H9 (cell line): Measurements from ENCODE around the gene NCOA6. TPM values are rescaled to one million over a fixed set of nuclear protein-coding genes. Genes with fewer than 3 reads are reported as not detected.

Source experiments
- DNase-seq: peaks from one replicate; pipeline ENCODE4 v3.0.0-alpha.2; 2017
- H2AFZ ChIP-seq: one replicate; pipeline ENCODE4 v1.6.1; 2013; ENCODE audit warnings: mild to moderate bottlenecking, low read length, control low read depth, moderate library complexity
- H2AK5ac ChIP-seq: 2 replicates; pipeline ENCODE4 v1.6.1; 2013; ENCODE audit warnings: low read length, control low read depth, mixed read lengths; ENCODE audit not compliant: insufficient read length
- H2BK120ac ChIP-seq: one replicate; pipeline ENCODE4 v1.6.1; 2013; ENCODE audit warnings: low read depth, mild to moderate bottlenecking, low read length, control low read depth, inconsistent platforms; ENCODE audit not compliant: poor library complexity, severe bottlenecking
- H2BK12ac ChIP-seq: 2 replicates; pipeline ENCODE4 v1.6.1; 2013; ENCODE audit warnings: low read length, control low read depth, mixed read lengths, low read depth; ENCODE audit not compliant: insufficient read length
- H2BK15ac ChIP-seq: 2 replicates; pipeline ENCODE4 v1.6.1; 2013; ENCODE audit warnings: low read depth, low read length, control low read depth
- H2BK20ac ChIP-seq: one replicate; pipeline ENCODE4 v1.6.1; 2013; ENCODE audit warnings: low read depth, mild to moderate bottlenecking, low read length, control low read depth, inconsistent platforms; ENCODE audit not compliant: poor library complexity, severe bottlenecking
- H2BK5ac ChIP-seq: 2 replicates; pipeline ENCODE4 v1.6.1; 2013; ENCODE audit warnings: low read length, control low read depth, mixed read lengths; ENCODE audit not compliant: insufficient read length
- H3K14ac ChIP-seq: 2 replicates; pipeline ENCODE4 v1.6.1; 2013; ENCODE audit warnings: low read length, control low read depth; ENCODE audit not compliant: insufficient read depth
- H3K18ac ChIP-seq: 2 replicates; pipeline ENCODE4 v1.6.1; 2013; ENCODE audit warnings: low read depth, mild to moderate bottlenecking, mixed read lengths, low read length, control low read depth; ENCODE audit not compliant: insufficient read length
- H3K23ac ChIP-seq: 2 replicates; pipeline ENCODE4 v1.6.1; 2013; ENCODE audit warnings: low read length, control low read depth, mixed read lengths, low read depth; ENCODE audit not compliant: insufficient read length
- H3K23me2 ChIP-seq: 2 replicates; pipeline ENCODE4 v1.6.1; 2013; ENCODE audit warnings: low read depth, mild to moderate bottlenecking, mixed read lengths, low read length, control low read depth; ENCODE audit not compliant: insufficient read length, poor library complexity, severe bottlenecking
- H3K27ac ChIP-seq: 2 replicates; pipeline ENCODE4 v1.5.1; 2013; ENCODE audit warnings: low read length, control low read depth, mixed read lengths, low read depth; ENCODE audit not compliant: insufficient read length
- H3K27me3 ChIP-seq: 2 replicates; pipeline ENCODE4 v1.6.1; 2013; ENCODE audit warnings: low read length, control low read depth, inconsistent platforms; ENCODE audit not compliant: insufficient read depth
- H3K4ac ChIP-seq: 2 replicates; pipeline ENCODE4 v1.6.1; 2013; ENCODE audit warnings: low read depth, mild to moderate bottlenecking, control low read depth, inconsistent platforms, low read length, moderate library complexity
- H3K4me1 ChIP-seq: 2 replicates; pipeline ENCODE4 v1.6.1; 2013; ENCODE audit warnings: low read length, control low read depth, inconsistent platforms; ENCODE audit not compliant: insufficient read depth
- H3K4me2 ChIP-seq: 2 replicates; pipeline ENCODE4 v1.6.1; 2013; ENCODE audit warnings: low read length, control low read depth, mixed read lengths; ENCODE audit not compliant: insufficient read length, insufficient read depth
- H3K56ac ChIP-seq: 2 replicates; pipeline ENCODE4 v1.6.1; 2013; ENCODE audit warnings: low read depth, mild to moderate bottlenecking, mixed read lengths, low read length, control low read depth; ENCODE audit not compliant: insufficient read length
- H3K79me1 ChIP-seq: 2 replicates; pipeline ENCODE4 v1.6.1; 2013; ENCODE audit warnings: low read depth, mild to moderate bottlenecking, moderate library complexity, low read length, control low read depth, inconsistent platforms; ENCODE audit not compliant: insufficient read depth, poor library complexity, severe bottlenecking
- H3K79me2 ChIP-seq: 2 replicates; pipeline ENCODE4 v1.6.1; 2013; ENCODE audit warnings: low read length, control low read depth, inconsistent platforms; ENCODE audit not compliant: insufficient read depth
- H3K9ac ChIP-seq: 2 replicates; pipeline ENCODE4 v1.6.1; 2013; ENCODE audit warnings: low read length, control low read depth, mixed read lengths; ENCODE audit not compliant: insufficient read length; ENCODE audit errors: extremely low read depth
- H3K9me3 ChIP-seq: one replicate; pipeline ENCODE4 v1.6.1; 2013; ENCODE audit warnings: low read depth, low read length, inconsistent platforms; ENCODE audit not compliant: control insufficient read depth
- H3T11ph ChIP-seq: one replicate; pipeline ENCODE4 v1.6.1; 2013; ENCODE audit warnings: mild to moderate bottlenecking, low read length, control low read depth, inconsistent platforms
- H4K20me1 ChIP-seq: one replicate; pipeline ENCODE4 v1.6.1; 2013; ENCODE audit not compliant: control insufficient read depth, insufficient read length, insufficient read depth
- H4K5ac ChIP-seq: 2 replicates; pipeline ENCODE4 v1.6.1; 2013; ENCODE audit warnings: low read depth, mild to moderate bottlenecking, mixed read lengths, low read length, control low read depth; ENCODE audit not compliant: insufficient read length
- H4K8ac ChIP-seq: replicated peaks from 2 replicates; pipeline ENCODE4 v1.6.1; 2013; ENCODE audit warnings: low read length, control low read depth, mixed read lengths, low read depth; ENCODE audit not compliant: insufficient read length
- H4K91ac ChIP-seq: 2 replicates; pipeline ENCODE4 v1.6.1; 2013; ENCODE audit warnings: low read depth, mild to moderate bottlenecking, moderate library complexity, mixed read lengths, low read length, control low read depth; ENCODE audit not compliant: insufficient read length
- H3K27ac Mint-ChIP-seq, 3 experiments: 2 replicates in 2 of 3; 3 replicates in 1 of 3; pipeline ENCODE4 v1.8.0; 2020 to 2021; ENCODE audit warnings: mixed read lengths in 3 of 3, mild to moderate bottlenecking in 1 of 3, moderate library complexity in 1 of 3
- H3K27me3 Mint-ChIP-seq: 2 replicates; pipeline ENCODE4 v1.8.0; 2021; ENCODE audit warnings: low read depth, mild to moderate bottlenecking, moderate library complexity, mixed read lengths
- H3K36me3 Mint-ChIP-seq, 3 experiments: 2 replicates in 2 of 3; 3 replicates in 1 of 3; pipeline ENCODE4 v1.8.0; 2020 to 2021; ENCODE audit warnings: low read depth in 3 of 3, mixed read lengths in 3 of 3; ENCODE audit not compliant: insufficient read depth in 1 of 3
- H3K4me1 Mint-ChIP-seq, 2 experiments: 2 replicates each; pipeline ENCODE4 v1.8.0; 2020; ENCODE audit warnings: mixed read lengths in 2 of 2
- H3K4me3 Mint-ChIP-seq, 2 experiments: 2 replicates in 1 of 2; 3 replicates in 1 of 2; pipeline ENCODE4 v1.8.0; 2020 to 2021; ENCODE audit warnings: mild to moderate bottlenecking in 2 of 2, mixed read lengths in 2 of 2, moderate library complexity in 1 of 2
- H3K9me3 Mint-ChIP-seq, 2 experiments: 2 replicates in 1 of 2; 3 replicates in 1 of 2; pipeline ENCODE4 v1.8.0; 2020; ENCODE audit warnings: mild to moderate bottlenecking in 2 of 2, mixed read lengths in 2 of 2, moderate library complexity in 1 of 2
- total RNA-seq: library from RNA; stranded (reverse); gene quantifications from 2 replicates; pipeline ENCODE4 v1.2.1, GENCODE V29; 2021
- TF ChIP-seq, protein P1 (sequence below): fragments of 200-600 bp; sonication (generic); conservative IDR thresholded peaks from 3 replicates; pipeline ENCODE4 v1.8.0; 2021; ENCODE audit warnings: antibody characterized with exemption, mild to moderate bottlenecking

NCOA6 gene
- total RNA-seq, 1 experiment from 2014 or later = 23.9 TPM

DNA sequence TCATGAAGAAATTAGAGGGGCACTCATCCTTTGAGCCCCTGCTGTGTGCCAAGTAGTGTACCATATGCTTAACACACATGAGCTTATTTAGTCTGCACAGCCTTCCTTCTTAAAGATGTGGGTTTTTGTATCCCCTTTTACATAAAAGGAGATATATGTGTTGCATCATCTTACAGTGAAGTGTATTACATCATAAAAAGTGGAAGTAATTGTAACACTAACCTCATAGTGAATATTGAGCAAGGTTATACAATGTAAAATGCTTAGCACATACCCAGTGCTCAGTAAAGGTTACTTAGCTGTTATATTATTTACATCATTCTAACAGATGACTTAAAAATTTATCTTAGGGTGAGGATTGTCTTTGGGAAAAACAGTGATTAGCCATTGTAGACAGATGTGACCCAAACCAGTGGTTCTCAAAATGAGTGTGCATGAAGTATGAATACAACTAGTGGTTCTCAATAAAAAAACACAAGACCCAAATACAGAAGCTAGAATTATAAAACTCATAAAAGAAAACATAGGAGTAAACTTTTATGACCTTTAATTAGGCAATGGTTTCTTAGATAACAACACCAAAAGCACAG lies 144.8 kb downstream of the NCOA6 start:
- DNase-seq = no peak
- no peak overlapping the region for H3K27ac ChIP-seq
- Mint-ChIP-seq H3K27me3 (peaks cover 1% of the 10 kb centered on the region), H3K4me1 (peaks cover 4 to 8% of the 10 kb centered on the region in 2 experiments), H3K27ac (0 out of 7 replicates have a peak overlapping the region, but pooled peaks of 1 of the 3 experiments have one; percentile 53), H3K36me3 (no peaks in the 10 kb centered on the region), H3K9me3 (no peaks in the 10 kb centered on the region), H3K4me3 (no peak overlapping the region)
- H2BK120ac ChIP-seq = no peak overlapping the region
- H3K4ac ChIP-seq = no peak overlapping the region
- H4K91ac ChIP-seq = no peak overlapping the region
- H3K9me3 ChIP-seq = no peaks in the 10 kb centered on the region
- no peak overlapping the region for H3K9ac ChIP-seq
- no peak overlapping the region for H2BK5ac ChIP-seq
- no peak overlapping the region for H3K14ac ChIP-seq
- no peak overlapping the region for H3K4me2 ChIP-seq
- no peak overlapping the region for H2BK20ac ChIP-seq
- H3K18ac ChIP-seq = no peak overlapping the region
- no peaks in the 10 kb centered on the region for H4K20me1 ChIP-seq
- H4K8ac ChIP-seq = no peak overlapping the region
- H3K27me3 ChIP-seq = no peaks in the 10 kb centered on the region
- H2BK15ac ChIP-seq = no peak overlapping the region
- no peak overlapping the region for H3K23ac ChIP-seq
- no peak overlapping the region for H2BK12ac ChIP-seq
- H3K56ac ChIP-seq = no peak overlapping the region
- H3T11ph ChIP-seq = no peak overlapping the region
- H3K4me1 ChIP-seq = no peaks in the 10 kb centered on the region; the same call in 1 of the 2 replicates
- no peaks in the 10 kb centered on the region for H3K79me1 ChIP-seq
- no peak overlapping the region for H4K5ac ChIP-seq
- peaks cover 2% of the 10 kb centered on the region; the same call in 1 of the 2 replicates for H3K79me2 ChIP-seq
- no peak overlapping the region for H2AFZ ChIP-seq
- H2AK5ac ChIP-seq = no peak overlapping the region
- peaks cover 4% of the 10 kb centered on the region for H3K23me2 ChIP-seq
- TF ChIP-seq, protein P1, sequence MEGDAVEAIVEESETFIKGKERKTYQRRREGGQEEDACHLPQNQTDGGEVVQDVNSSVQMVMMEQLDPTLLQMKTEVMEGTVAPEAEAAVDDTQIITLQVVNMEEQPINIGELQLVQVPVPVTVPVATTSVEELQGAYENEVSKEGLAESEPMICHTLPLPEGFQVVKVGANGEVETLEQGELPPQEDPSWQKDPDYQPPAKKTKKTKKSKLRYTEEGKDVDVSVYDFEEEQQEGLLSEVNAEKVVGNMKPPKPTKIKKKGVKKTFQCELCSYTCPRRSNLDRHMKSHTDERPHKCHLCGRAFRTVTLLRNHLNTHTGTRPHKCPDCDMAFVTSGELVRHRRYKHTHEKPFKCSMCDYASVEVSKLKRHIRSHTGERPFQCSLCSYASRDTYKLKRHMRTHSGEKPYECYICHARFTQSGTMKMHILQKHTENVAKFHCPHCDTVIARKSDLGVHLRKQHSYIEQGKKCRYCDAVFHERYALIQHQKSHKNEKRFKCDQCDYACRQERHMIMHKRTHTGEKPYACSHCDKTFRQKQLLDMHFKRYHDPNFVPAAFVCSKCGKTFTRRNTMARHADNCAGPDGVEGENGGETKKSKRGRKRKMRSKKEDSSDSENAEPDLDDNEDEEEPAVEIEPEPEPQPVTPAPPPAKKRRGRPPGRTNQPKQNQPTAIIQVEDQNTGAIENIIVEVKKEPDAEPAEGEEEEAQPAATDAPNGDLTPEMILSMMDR = no peak
